HG03103 (cell line): ENCODE results near the gene MAPK8.

Source experiments
- ATAC-seq: cut with Tn5 transposase; IDR thresholded peaks from one replicate; pipeline ENCODE4 v1.9.1; 2021; ENCODE audit warnings: low read depth; ENCODE audit not compliant: unreplicated experiment

MAPK8 gene

GRCh38 chr10:48456808-48457761 lies 150.6 kb downstream of the MAPK8 start:
- ATAC-seq, result no peak

GRCh38 chr10:48457949-48458661 lies 151.6 kb downstream of the MAPK8 start:
- ATAC-seq, result no peak

GRCh38 chr10:48458662-48459048 lies 152.2 kb downstream of the MAPK8 start:
- ATAC-seq, result no peak

GRCh38 chr10:48459270-48460150 lies 153.0 kb downstream of the MAPK8 start:
- ATAC-seq, result no peak

- no peak for ATAC-seq
Measured at GRCh38 chr10:48460182-48460581, 153.7 kb downstream of the MAPK8 start.

GRCh38 chr10:48461623-48462481 lies 155.4 kb downstream of the MAPK8 start:
- ATAC-seq, result no peak

- ATAC-seq, result no peak
Measured at GRCh38 chr10:48462482-48463020, 156.1 kb downstream of the MAPK8 start.

- ATAC-seq, result no peak
Measured at GRCh38 chr10:48463318-48464003, 157.0 kb downstream of the MAPK8 start.

GRCh38 chr10:48464121-48464870 lies 157.8 kb downstream of the MAPK8 start:
- ATAC-seq, result no peak

GRCh38 chr10:48464871-48465736 lies 158.6 kb downstream of the MAPK8 start:
- ATAC-seq, result no peak

- no peak for ATAC-seq
Measured at GRCh38 chr10:48465860-48466521, 159.5 kb downstream of the MAPK8 start.

GRCh38 chr10:48466611-48467240 lies 160.2 kb downstream of the MAPK8 start:
- no peak for ATAC-seq

GRCh38 chr10:48467669-48468068 lies 161.2 kb downstream of the MAPK8 start:
- ATAC-seq, result no peak

GRCh38 chr10:48468130-48468790 lies 161.8 kb downstream of the MAPK8 start:
- no peak for ATAC-seq

GRCh38 chr10:48468866-48469511 lies 162.5 kb downstream of the MAPK8 start:
- no peak for ATAC-seq
